NT2/D1 (cell line): ENCODE data around the gene KRTAP5-4.

Experiments used
- YY1 ChIP-seq: IDR thresholded peaks from 2 replicates; pipeline ENCODE4 v1.6.1; 2011; ENCODE audit not compliant: insufficient read length, insufficient read depth
- ZNF274 ChIP-seq: IDR thresholded peaks from 2 replicates; pipeline ENCODE4 v1.6.1; 2011; ENCODE audit warnings: mild to moderate bottlenecking, low read depth, low read length

- TF ChIP-seq ZNF274 (no peak), YY1 (no peak)
Measured at GRCh38 chr11:1654388-1655167, 32.6 kb upstream of the KRTAP5-4 start.
